Stromal cell of bone marrow (primary cell): ENCODE data around the gene NR1I2.

Experiments
- DNase-seq: peaks from one replicate; pipeline ENCODE4 v3.0.0-alpha.2; 2012; ENCODE audit warnings: low read depth

NR1I2 gene

DNA sequence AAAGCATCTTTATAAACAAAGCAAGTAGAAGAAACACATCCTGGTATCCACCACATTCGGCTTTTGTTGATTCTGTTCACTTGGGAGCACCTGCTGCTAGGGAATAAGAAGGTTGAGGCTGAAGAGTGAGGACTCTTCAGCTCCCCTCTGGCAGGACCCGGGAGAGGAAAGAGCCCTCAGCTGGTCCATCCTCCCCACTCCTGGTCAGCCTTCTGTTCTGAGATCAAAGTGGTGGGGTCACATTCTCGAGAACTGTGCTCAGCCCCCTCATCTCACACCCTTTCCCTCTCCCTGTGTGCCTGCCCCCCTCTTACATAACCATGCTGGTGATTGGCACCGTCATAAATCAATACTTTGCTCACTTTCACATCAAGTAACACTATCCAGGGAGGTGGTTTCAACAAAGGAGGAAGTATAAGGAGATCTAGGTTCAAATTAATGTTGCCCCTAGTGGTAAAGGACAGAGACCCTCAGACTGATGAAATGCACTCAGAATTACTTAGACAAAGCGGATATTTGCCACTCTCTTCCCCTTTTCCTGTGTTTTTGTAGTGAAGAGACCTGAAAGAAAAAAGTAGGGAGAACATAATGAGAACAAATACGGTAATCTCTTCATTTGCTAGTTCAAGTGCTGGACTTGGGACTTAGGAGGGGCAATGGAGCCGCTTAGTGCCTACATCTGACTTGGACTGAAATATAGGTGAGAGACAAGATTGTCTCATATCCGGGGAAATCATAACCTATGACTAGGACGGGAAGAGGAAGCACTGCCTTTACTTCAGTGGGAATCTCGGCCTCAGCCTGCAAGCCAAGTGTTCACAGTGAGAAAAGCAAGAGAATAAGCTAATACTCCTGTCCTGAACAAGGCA lies at the start of gene NR1I2:
TSS of gene NR1I2 (plus strand) at position 772 of the 869 bp plus-strand sequence.
- DNase-seq: no peak

DNA sequence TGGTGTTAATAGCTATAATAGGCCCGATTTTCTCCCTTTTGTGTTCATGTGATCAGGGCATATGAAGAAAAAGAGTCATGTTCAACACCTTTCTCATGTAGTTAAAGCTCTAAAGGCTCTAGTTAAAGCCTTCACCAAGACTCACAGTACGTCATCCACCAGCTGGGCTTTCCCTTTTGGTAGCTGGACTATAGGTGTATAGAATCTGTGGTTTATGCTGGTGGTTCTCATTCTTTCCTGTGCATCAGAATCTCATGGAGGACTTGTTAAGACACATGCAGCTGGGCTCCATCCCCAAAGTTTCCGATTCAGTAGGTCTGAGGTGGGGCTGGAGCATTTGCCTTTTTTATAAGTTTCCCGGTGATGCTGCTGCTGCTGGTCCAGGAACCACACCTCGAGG lies 48.1 kb upstream of the NR1I2 start:
- no peak for DNase-seq

DNA sequence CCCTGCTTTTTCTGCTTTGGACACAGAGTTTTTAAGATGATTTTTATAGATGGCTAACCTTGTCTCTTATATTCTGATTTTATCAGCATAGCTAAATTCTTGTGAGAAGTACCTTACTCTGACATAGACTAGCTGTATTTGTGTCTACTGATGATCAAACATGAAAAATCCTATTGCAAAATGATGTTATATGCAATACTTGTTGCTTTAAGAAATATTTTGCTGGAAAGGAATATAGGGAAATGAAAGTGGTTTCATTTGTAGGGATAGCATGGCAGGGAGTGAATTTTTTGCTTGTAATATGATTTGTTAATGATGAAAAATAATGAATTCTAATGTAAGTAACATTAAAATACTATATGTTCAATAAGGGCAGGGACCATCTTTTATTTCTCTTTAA lies 43.2 kb upstream of the NR1I2 start:
- no peak for DNase-seq

DNA sequence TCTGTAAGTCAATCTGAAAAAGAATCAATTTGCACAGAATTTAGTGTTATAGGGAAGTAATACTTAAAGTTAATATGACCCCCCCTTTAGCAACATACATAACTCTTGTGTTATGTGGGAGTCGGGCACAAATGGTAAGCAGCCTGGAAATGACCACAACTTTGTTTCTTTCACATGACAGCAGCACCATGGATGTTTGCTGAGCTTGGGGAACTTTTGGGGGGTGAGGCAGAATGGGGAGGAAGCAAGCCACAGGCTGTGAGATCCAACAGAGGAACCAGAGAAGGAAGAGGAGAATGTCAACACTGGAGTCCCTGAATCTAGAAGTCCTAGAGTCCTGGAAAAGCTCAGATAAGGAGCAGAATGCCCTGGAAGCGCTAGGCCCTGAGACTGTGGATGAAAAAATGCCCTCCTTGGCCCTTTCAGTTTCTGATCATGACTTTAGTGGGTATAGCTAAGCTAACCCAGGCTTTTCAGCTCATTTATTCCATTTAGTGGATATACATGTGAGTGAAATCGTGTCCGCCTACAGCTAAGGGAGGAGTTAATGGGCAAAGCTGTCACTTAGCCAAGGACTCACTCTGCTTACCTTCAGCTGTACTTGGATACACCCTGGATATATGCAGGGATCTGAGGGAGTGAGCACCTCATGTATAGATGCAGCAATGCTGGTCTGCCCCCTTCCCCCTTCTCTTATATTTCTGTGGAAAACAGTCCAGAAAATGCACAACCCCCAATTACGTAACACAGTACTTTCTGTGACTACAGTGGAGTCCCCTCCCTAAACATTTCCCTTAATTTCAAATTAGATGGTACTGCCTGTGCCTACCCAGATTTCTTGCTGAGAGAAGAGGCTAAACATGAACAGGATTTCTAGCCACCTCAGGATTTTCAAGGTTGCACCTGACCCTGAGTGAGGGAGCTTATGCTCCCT lies 40.0 kb upstream of the NR1I2 start:
- DNase-seq: no peak

DNA sequence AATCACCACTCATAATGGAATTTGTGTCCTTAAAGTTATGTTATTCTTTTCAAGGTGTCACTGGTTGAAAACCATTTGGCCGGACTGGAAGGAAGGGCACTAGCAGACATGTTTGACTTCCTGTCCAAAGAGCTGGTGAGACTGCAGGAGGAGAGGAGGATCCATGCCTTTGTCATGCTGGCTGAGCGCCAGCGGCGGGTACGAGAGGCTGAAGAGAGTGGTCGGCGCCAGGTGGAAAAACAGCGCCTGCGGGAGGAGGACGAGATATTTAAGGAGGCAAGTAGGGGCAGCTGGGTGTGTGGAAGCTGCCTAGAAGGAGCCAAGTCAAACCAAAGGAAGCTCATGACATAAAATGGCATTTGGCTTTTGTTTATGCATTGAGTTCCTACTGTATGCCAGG lies 38.0 kb upstream of the NR1I2 start:
- no peak for DNase-seq

DNA sequence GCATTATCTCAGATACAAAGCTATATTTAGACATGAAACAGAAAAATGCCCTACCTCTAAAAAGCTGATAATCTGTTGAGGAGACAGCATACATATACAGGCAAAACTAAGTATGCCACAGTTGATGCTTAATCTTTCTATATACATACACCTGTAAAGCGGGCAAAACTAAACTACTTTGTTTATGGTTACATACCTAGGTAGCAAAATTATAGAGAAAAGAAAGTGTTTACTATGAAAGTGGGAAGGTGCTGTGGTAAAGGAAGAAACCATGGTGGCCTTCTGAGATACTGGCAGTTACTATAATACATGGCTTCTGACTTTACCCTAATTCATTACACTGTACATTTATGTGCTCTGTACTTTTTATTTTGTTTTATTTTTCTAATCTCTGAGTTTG lies 36.0 kb upstream of the NR1I2 start:
- no peak for DNase-seq

DNA sequence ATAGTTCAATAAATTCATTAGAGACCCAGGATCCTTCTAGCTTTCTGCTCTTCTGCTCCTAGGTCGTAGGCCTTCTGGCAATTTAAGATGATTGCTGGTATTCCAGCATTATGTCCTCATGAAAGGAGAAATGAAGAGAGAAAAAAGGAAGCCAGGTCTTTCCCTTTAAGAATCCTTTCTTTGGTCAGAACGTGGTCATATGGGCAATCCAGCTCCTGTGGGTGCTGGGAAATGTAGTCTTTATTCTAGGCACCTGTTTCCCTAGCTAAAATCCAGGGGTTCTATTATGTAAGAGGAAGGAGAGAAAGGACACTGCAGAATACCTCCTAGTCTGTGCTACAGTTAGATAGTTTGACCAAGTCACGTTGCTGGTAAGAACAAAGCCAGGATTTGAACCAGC lies 35.5 kb upstream of the NR1I2 start:
- DNase-seq: no peak

DNA sequence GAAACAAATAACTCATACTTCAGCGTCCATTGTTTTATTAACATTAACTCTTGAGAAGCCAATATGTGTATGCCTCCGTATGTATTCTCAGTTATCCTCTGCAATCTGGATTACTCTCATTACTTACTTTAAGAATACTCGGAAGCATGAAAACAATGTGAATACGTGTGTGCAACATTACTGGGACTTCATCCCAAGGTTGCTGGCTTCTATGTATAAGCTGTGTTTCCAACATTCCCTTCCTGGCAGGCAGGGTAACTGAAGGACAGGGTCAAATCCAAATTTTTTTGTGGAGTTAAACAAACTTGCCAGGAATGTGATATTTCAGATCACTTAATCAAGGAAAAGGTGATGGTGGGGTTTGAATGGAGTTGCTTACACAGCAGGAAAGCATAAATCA lies 34.5 kb upstream of the NR1I2 start:
- no peak for DNase-seq

DNA sequence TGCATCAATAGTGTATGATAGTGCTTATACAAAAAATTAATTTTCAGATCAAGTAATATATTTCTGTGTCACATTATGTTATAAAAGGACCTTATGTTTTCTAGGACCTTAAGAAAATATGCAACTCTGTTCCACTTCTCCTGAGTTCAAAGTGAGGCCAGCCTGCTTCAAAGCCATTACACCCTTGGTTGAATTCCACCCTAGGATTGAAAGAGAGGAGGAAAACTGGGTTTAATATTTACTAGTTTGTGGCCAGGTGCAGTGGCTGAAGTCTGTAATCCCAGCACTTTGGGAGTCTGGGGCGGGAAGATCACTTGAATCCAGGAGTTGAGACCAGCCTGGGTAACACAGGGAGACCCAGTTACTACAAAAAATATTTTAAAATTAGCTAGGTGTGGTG lies 32.9 kb upstream of the NR1I2 start:
- no peak for DNase-seq

DNA sequence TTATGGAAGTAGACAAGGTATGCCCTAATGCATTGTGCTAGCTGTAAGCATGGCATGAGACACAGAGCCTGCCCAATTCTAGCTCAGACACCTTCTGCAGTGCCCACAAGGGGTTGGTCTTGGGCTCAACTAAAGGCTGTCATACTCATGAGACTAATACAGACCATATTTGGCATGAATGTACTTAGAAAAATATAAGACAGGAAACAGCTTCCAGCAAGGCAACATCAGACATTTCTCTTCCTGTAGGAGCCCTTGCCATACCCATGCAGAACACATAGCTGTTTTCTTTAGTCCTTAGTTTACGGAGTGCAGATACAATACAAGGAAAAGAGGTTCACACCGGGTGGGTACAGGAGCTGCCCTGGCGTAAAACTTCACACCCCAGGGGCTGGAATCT lies 30.5 kb upstream of the NR1I2 start:
- no peak for DNase-seq

DNA sequence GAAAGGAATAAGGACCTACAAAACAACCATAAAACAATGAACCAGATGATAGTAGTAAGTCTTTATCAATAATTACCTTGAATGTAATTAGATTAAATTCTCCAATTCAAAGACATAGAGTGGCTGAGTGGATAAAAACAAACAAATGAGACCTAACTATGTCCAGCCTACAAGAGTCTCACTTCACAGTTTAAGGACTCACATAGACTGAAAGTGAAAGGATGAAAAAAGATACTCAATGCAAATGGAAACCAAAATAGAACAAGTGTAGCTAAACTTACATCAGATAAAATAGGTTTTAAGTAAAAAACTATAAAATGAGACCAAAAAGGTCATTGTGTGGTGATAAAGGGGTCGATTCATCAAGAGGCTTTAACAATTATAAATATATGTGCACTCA lies 21.9 kb upstream of the NR1I2 start:
- DNase-seq: no peak

DNA sequence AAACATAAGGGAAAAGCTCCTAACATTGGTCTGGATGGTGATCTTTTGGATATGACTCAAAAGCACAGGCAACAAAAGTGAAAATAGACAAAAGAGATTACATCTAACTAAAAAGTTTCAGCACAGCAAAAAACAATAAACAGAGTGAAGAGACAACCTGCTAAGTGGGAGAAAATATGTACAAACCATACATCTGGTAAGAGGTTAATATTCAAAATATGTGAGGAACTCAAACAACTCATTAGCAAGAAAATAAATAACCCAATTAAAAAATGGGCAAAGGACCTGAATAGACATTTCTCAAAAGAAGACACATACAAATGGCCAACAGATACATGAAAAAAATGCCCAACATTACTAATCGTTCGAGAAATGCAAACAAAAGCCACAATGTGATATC lies 19.0 kb upstream of the NR1I2 start:
- DNase-seq: no peak

DNA sequence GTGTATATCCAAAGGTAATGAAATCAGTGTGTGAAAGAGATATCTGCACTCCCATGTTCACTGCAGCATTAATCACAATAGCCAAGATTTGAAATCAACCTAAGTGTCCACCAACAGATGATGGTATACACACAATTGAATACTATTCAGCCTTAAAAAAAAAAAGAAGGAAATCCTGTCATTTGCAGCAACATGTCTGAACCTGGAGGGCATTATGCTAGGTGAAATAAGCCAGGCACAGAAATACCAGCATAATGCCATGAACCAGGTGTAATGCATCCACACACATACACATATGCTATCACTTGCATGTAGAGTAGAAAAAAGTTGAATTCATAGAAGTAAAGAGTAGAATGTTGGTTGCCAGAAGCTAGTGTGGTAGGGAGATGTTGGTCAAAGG lies 18.4 kb upstream of the NR1I2 start:
- no peak for DNase-seq

DNA sequence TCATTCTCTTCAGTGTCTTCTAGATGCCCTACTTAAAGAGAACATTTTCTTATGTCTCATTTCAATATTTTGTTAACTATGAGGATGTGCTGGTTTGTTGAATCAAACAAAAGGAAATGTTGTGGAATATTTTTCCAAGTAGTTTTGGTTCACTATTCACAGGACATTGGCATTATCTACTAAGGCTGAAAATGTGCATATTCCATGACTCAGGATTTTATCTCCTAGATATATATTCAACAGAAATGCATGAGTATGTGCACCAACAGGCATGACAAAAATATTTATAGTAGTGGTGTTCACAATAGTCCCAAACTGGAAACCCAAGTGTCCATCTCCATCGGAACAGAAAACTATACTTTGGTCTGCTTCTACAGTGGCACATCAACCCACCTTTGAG lies 16.7 kb upstream of the NR1I2 start:
- DNase-seq: no peak

DNA sequence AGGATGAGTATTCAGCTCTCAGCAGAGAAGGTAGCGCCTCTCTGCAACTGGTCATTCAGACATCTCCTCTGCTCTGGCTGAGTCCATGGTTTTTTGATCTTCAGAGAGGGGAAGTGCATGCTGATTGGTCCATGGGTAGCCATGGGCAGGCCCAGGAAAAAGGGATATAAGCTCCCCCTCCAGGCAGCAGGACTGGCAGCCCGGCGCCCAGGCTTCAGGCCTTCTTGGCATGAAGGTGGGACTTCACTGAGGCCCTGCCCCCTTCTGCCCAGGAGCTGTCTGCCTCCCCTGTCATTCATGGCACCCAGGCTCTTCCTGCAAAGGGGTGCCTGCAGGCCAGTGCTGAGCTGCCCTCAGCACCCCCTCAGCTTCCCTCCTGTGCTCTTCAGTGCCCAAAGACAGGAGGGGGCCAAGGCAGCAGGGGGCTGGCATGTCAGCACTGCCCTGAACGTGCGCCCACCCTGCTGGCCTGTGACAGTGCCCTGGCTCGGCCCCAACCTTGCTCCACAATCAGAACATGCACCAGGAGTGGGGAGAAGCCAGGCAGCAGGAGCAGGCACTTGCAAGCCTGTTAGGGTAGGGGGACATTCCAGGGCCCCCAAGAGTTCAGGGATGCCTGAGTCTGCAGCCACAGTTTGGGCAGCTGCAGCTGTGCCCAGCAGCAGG lies 13.8 kb upstream of the NR1I2 start:
- no peak for DNase-seq

DNA sequence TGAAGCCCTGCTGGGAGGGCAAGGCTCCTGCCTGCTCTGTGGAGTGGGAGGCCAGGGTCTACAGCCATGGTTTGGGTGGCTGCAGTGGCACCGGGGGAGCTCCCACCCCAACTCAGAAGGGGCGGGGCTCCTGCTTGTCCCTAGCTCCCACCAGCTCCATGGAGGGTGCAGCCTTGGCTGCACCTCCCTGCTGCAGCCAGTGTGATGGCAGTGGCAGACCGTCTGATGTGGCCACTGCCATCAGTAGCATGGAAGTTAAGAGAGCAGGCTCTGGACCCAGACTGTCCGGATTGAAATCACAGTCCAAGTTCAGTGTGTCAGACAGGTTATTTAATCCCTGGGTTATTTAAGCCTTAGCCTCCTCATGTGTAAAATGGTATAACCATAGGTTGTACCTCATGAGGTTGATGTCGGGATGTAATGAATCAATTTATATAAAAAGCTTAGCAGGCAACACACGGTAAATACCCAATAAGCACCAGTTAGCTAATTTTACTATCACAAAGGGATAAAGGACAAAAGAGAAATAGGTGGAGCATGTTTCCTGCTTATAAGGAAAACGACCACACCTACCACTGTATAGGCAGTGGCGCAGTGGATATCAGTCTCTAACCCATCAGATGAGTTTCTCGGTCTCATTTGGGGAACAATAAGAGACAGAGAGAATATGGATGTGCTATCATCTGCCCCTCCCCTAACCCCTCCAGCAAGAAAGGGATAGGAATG lies 13.1 kb upstream of the NR1I2 start:
- no peak for DNase-seq

DNA sequence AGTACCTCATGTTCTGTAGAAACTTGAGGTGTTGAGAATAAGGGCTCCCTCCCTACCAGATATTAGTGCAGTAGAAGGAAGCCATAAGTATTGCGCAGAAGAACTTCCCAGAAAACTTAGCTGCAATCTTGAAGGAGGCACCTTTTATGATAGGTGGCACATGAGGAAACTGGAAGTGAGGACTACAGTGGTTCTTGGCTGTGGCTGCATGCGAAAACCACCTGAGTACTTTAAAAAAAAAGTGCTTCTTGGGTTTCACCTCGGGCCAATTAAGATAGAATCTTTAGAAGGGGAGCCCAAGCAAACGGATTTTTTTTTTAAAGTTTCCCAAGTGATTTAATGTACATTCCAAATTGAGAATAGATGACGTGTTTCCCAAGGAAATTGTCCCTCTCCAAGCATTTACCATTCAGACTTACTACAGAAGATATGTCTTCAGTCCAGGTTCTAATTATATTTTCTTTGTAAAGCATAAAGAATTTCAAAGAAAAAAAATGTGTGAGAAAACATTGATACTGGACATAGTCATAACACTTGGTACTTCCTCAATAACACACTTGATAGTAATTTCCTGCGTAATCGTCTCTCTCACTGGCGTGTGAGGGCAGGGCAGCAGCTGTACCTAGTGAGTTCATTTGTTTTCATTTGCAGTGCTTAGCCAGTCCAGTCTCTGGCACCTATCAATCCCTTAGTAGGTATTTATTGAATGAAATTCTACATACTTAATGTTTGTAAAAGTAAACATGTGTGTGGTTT lies 12.3 kb upstream of the NR1I2 start:
- peak; percentile 39 for DNase-seq

DNA sequence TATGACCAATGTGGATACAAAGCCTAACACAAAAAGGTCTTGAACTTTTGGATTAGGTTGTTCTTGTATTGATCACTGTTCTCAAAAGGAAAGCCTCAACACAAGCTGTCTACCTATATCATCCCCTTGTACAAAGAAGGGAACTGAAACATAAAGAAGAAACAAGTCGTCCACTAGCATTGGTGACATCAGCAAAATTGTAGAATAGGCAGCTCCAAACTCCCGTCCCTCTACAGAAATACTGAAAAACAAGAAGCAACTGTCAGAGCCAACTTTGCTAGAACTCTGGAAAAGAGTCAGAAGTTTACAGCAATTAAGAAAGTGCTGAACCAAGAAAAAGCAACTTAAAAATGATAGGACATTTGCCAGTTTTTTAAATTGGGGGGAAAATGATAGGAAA lies 7.5 kb upstream of the NR1I2 start:
- no peak for DNase-seq

DNA sequence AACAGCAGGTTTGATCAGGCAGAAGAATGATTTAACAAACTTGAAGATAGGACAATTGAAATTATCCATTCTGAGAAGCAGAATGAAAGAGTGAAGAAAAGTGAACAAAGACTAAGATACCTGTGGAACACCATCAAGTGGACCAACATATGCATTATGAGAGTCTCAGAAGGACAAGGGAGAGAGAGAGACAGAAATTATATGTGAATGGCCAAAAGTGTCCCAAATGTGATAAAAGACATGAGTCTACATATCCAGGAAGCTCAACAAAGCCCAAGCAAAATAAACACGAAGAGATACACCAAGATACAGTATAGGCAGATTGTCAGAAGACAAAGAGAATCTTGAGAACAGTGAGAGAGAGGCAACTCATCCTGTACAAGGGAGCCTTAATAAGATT lies 5.6 kb upstream of the NR1I2 start:
- DNase-seq: no peak

DNA sequence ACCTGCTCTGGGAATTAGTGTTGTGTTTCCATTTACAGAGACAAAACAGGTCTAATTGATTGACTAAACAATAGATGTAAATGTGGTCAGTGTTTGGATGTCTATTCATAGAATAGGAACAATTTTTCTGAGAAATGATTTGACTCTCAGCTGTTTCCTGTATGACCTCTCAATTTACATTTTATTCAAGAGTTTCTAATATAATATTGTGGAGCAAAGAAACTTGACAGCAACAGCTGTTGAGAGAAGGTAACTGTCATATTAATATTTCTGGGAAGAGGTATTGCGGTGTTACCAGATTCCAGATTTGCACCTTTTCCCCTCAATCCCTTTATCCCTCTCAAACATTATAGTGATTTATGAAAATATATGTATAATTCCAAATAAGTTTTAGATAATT lies 3.7 kb upstream of the NR1I2 start:
- DNase-seq: no peak

DNA sequence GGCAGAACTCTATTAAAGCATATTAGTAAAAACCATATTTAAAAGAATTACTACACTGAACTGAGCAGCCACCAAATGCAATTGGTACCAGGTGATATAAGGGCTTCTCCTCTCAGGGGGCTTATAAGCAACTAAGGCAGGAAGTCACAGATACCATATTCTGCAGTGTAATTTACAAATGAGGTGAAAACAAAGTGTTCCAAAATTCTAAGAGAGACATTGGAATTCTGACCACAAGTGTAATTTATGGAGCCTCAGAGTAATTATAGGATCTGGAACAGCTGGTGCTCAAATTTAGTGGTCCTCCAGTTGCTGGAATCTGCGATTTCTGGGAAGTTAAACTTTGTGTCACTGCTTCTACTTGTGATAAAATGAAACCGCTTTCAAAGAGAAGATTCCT lies 3.1 kb upstream of the NR1I2 start:
- DNase-seq: no peak
